GM12874 (cell line): ENCODE measurements around the gene SMTNL2.

Source experiments
- TF ChIP-seq, protein P1 (sequence below): IDR thresholded peaks from 2 replicates; pipeline ENCODE4 v1.5.1; 2011; ENCODE audit warnings: low read depth, mild to moderate bottlenecking, control low read depth, low read length, moderate library complexity; ENCODE audit not compliant: insufficient read depth

Gene SMTNL2

DNA sequence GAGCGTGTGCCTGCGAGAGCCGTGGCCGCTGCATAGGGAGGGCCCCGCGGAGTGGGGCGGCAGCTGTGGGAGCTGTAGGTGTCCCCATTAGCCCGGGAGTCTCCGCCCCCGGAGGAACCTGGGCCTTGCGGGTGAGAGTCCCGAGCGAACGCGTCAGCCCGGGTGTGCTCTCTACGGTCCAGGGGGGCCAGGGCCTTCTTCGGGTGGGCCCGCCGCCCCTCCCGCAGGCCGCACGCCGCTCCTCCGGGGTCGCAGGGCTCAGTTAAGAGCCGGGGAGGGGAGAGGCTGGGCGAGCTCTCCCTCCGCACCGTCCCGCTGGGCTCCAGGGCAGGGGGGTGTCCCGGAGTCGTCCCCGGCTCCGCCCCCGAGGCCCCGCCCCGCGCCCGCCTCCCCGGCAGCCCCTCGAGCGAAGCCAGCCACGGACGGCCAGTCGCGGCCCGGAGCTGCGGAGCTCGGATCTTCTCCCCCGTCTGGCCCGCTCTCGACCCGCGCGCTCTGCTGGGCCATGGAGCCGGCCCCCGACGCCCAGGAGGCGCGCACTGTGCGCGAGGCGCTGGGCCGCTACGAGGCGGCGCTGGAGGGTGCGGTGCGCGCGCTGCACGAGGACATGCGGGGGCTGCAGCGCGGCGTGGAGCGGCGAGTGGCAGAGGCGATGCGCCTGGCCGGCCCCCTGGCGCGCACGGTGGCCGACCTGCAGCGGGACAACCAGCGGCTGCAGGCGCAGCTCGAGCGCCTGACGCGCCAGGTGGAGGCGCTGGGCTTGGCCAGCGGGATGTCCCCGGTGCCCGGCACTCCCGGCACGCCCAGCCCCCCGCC, at the start of gene SMTNL2:
SMTNL2 (plus strand) TSS at position 429 of the 816 bp plus-strand sequence; CDS start at position 506, 77 bp downstream.
- TF ChIP-seq, protein P1, sequence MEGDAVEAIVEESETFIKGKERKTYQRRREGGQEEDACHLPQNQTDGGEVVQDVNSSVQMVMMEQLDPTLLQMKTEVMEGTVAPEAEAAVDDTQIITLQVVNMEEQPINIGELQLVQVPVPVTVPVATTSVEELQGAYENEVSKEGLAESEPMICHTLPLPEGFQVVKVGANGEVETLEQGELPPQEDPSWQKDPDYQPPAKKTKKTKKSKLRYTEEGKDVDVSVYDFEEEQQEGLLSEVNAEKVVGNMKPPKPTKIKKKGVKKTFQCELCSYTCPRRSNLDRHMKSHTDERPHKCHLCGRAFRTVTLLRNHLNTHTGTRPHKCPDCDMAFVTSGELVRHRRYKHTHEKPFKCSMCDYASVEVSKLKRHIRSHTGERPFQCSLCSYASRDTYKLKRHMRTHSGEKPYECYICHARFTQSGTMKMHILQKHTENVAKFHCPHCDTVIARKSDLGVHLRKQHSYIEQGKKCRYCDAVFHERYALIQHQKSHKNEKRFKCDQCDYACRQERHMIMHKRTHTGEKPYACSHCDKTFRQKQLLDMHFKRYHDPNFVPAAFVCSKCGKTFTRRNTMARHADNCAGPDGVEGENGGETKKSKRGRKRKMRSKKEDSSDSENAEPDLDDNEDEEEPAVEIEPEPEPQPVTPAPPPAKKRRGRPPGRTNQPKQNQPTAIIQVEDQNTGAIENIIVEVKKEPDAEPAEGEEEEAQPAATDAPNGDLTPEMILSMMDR = no peak

DNA sequence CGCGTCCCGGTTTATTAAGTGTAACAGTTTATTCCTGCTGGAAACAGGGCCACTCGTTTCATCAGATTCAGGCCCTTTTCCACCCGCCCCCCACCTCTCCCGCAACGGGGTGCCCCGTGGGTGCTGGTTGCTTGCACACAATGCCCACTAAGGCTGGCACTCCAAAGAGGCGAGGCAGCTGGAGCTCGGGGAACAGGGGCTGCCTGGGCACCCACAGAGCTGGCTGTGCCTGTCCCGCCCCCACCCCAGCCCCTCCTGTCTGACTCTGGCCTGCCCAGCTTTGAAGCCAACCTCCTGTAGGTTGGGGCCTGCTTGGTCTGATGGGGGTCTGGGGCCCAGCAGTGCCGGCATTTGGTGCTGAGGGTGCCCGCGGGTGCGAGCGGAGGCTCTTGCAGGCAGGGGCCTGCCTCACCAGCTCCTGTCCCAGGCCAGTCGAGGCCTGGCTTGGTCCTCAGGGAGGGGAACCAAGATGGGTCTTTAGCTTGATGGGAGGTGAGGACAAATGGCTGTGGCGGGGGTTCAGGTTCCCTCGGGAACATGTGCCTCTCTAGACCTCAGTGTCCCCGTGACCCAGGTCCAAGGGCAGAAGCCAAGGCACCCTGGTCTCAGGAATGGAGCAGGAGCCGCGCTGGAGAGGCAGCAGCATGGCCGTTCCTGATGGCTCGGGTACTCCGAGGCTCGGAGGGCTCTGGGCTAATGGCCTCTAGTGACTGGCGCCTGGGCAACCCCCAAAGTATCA, 49.2 kb upstream of the SMTNL2 start:
- TF ChIP-seq, protein P1 = no peak

DNA sequence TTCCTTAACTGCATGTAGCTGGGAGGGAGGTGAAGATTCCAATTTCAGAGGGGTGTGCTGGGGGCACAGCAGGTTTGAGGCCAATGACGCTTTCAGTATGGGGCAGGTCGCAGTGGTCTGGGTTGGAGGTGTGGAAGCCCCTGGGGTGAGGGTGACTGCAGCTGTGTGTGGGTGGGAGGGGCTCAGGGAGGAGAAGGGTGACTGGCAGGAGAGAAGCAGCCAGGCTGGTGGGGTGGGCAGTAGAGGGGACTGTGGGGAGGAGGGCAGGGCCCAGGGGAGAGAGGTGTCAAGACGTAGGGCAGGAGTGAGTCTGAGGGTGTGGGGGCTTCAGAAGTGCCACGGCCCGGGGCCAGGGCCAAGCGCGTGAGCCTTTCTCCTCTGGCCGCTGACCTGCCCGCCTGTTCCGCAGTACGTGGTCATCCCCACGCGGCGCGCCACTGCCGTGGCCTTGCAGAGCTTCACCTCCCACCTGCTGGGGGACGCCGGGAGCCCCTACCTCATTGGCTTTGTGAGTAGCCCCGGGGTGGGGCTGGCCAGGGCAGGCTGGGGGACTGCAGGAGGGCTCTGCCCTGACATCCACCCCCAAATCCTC, 48.6 kb upstream of the SMTNL2 start:
- TF ChIP-seq, protein P1 = no peak

DNA sequence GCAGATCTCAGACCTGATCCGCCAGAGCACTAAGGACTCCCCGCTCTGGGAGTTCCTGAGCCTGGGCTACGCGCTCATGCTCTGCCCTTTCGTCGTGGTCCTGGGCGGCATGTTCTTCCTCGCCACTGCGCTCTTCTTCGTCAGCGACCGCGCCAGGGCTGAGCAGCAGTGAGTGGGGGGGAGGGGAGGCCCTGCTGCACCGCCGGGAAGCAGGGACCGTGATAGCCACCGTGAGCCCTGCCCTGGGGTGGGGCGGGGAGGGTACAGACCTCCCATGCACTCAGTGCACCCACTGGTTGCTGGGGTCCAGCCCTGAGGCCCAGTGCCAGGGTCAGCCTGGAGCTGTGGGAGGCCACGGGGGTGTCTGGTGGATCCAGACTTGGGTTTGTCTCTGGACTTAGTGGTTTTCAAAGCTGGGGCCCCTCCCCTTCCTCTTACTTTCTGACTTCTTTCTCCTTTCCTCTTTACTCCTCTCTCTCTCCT, 48.0 kb upstream of the SMTNL2 start:
- TF ChIP-seq, protein P1 = no peak

DNA sequence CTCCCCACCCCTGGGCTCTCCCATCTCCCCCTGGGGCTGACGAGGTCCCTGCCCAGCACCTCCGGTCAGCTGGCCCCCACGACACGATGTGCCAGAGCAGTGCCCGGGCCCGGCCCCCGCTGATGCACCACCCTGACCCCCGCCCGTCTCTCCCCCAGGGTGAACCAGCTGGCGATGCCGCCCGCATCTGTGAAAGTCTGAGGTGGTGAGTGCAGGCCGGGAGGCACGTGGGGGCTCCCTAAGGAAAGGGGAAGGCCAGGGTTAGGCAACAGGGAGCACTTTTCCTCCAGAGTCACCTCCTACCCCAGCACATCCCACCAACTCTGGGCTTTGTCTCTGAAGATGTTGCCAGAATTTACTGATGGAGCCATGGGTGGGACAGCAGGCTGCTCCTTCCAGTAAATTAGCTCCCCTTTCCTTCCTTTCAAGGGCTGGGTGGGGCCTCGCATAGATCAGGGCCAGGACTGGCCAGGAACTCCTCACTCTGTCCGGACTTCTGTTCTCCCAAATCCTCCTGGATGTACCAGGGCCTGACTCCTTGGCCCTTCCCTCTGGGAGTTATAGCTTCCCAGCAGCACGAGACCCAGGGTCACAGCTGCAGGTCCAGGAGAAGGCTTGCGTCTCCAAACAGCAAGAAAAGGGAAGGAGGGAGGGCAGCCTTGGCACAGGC, 47.5 kb upstream of the SMTNL2 start:
- TF ChIP-seq, protein P1 = no peak

DNA sequence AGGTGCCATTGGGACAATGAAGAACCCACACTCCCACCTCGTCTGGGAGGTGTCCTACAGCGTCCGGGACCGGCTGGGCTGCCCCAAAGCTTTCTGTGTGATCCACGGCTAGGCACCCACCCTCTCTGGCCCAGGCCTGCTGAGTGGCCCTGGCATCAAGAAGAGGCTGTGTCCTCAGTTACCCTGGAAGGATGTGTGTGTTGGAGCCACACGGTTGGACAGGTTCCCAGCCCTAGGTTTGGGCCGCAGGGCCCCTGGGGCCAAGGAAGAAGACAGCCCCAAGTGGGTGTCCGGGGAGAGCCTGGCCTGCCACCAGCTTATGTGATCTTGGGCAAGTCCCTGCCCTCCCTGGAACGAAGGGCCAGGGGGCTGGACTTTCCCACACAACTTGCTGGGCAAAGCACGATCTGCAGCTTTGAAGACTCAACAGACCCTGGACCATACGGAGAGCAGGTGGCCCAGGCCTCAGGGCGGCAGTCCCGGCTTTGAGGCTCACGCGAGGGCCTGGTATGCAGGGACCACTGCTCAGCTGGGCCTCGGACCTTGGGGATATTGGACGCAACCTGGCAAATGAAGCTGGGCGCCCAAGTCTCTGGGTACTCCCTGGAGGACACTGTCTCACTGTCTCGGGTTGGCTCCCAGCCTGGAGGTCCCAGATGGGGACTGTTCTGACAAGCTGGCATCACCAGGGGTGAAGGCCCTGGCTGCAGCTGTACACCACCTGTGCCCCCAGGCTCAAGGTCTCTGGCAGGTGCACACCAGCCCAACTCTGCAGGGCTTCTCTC, 46.7 kb upstream of the SMTNL2 start:
- TF ChIP-seq, protein P1 = no peak
